Vagina (tissue), 2 donors: ENCODE data around the gene DOCK2.

Experiments used
- POLR2A ChIP-seq, 2 donors: fragments of 450-650 bp; IDR thresholded peaks; one replicate each; pipeline ENCODE4 v1.6.1; 2017; ENCODE audit warnings: antibody characterized with exemption in 2 of 2, mild to moderate bottlenecking in 2 of 2, moderate library complexity in 2 of 2
- POLR2AphosphoS5 ChIP-seq, 2 donors: sonication (generic); formaldehyde crosslinking; IDR thresholded peaks; one replicate each; pipeline ENCODE4 v1.9.0; 2017; ENCODE audit warnings: antibody characterized with exemption in 2 of 2, mild to moderate bottlenecking in 2 of 2, low read depth in 1 of 2; ENCODE audit not compliant: insufficient read depth in 1 of 2
- TF ChIP-seq, protein P1 (sequence below), 3 experiments: fragments of 450-650 bp in 2 of 3; fragments of 200-600 bp in 1 of 3; sonication (generic) in 1 of 3; IDR thresholded peaks; one replicate each; pipeline ENCODE4 v1.5.1; 2017 to 2019; ENCODE audit warnings: antibody characterized with exemption in 3 of 3, mild to moderate bottlenecking in 2 of 3, moderate library complexity in 2 of 3

GRCh38 chr5:169910393-169910792 is 273.3 kb downstream of the DOCK2 start:
- TF ChIP-seq POLR2A (IDR thresholded peaks at IDR 0.05) (no peak), POLR2AphosphoS5 (IDR thresholded peaks at IDR 0.05; ENCODE audit: insufficient read depth in 1 of 2, low read depth in 1 of 2) (no peak)
- TF ChIP-seq, protein P1, sequence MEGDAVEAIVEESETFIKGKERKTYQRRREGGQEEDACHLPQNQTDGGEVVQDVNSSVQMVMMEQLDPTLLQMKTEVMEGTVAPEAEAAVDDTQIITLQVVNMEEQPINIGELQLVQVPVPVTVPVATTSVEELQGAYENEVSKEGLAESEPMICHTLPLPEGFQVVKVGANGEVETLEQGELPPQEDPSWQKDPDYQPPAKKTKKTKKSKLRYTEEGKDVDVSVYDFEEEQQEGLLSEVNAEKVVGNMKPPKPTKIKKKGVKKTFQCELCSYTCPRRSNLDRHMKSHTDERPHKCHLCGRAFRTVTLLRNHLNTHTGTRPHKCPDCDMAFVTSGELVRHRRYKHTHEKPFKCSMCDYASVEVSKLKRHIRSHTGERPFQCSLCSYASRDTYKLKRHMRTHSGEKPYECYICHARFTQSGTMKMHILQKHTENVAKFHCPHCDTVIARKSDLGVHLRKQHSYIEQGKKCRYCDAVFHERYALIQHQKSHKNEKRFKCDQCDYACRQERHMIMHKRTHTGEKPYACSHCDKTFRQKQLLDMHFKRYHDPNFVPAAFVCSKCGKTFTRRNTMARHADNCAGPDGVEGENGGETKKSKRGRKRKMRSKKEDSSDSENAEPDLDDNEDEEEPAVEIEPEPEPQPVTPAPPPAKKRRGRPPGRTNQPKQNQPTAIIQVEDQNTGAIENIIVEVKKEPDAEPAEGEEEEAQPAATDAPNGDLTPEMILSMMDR (IDR thresholded peaks at IDR 0.05): no peak
